Ishikawa (cell line): ENCODE results near the gene RPL15.

ENCODE experiments used
- CEBPB ChIP-seq: IDR thresholded peaks from 2 replicates; pipeline ENCODE4 v1.6.1; 2012
- EGR1 ChIP-seq: IDR thresholded peaks from 2 replicates; pipeline ENCODE4 v1.6.1; 2012
- FOXM1 ChIP-seq: IDR thresholded peaks from 2 replicates; pipeline ENCODE4 v1.6.1; 2012; ENCODE audit warnings: low read depth, borderline replicate concordance
- NFIC ChIP-seq: IDR thresholded peaks from 2 replicates; pipeline ENCODE4 v1.6.1; 2012
- RAD21 ChIP-seq: IDR thresholded peaks from 2 replicates; pipeline ENCODE4 v1.6.1; 2012; ENCODE audit warnings: low read depth
- TAF1 ChIP-seq: IDR thresholded peaks from 2 replicates; pipeline ENCODE4 v1.6.1; 2012; ENCODE audit warnings: low read depth, mild to moderate bottlenecking
- TCF12 ChIP-seq: IDR thresholded peaks from 2 replicates; pipeline ENCODE4 v1.6.1; 2012; ENCODE audit warnings: low read depth
- TEAD4 ChIP-seq: IDR thresholded peaks from 2 replicates; pipeline ENCODE4 v1.6.1; 2012
- ZBTB7A ChIP-seq: IDR thresholded peaks from 2 replicates; pipeline ENCODE4 v1.6.1; 2012; ENCODE audit warnings: low read depth
- TF ChIP-seq, protein P1 (sequence below): IDR thresholded peaks from 2 replicates; pipeline ENCODE4 v1.6.1; 2012; ENCODE audit warnings: low read depth, mild to moderate bottlenecking
- TF ChIP-seq, protein P2 (sequence below): IDR thresholded peaks from 2 replicates; pipeline ENCODE4 v1.6.1; 2012
- TF ChIP-seq, protein P3 (sequence below): IDR thresholded peaks from 2 replicates; pipeline ENCODE4 v1.6.1; 2012

DNA sequence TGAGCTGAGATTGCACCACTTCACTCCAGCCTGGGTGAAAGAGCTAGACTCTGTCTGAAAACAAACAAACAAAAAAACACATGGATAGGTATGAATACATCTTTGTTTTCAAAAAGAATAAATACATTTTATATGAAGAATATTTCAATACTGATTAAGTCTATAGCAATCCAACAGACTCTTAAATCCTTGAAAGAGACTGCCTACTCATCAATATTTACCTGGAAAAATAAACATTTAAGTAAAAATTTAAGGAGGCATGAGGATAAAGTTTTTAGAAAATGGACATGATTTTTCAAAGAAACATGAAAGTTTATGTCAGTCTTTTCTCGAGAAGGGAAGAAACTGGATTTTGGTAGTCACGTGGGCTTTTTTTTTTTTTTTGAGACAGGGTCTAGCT is 5.5 kb upstream of the RPL15 start:
- TF ChIP-seq RAD21 (no peak), CEBPB (no peak), FOXM1 (no peak), NFIC (no peak), TEAD4 (no peak), ZBTB7A (no peak), EGR1 (no peak), TAF1 (no peak), TCF12 (no peak)
- TF ChIP-seq, protein P1, sequence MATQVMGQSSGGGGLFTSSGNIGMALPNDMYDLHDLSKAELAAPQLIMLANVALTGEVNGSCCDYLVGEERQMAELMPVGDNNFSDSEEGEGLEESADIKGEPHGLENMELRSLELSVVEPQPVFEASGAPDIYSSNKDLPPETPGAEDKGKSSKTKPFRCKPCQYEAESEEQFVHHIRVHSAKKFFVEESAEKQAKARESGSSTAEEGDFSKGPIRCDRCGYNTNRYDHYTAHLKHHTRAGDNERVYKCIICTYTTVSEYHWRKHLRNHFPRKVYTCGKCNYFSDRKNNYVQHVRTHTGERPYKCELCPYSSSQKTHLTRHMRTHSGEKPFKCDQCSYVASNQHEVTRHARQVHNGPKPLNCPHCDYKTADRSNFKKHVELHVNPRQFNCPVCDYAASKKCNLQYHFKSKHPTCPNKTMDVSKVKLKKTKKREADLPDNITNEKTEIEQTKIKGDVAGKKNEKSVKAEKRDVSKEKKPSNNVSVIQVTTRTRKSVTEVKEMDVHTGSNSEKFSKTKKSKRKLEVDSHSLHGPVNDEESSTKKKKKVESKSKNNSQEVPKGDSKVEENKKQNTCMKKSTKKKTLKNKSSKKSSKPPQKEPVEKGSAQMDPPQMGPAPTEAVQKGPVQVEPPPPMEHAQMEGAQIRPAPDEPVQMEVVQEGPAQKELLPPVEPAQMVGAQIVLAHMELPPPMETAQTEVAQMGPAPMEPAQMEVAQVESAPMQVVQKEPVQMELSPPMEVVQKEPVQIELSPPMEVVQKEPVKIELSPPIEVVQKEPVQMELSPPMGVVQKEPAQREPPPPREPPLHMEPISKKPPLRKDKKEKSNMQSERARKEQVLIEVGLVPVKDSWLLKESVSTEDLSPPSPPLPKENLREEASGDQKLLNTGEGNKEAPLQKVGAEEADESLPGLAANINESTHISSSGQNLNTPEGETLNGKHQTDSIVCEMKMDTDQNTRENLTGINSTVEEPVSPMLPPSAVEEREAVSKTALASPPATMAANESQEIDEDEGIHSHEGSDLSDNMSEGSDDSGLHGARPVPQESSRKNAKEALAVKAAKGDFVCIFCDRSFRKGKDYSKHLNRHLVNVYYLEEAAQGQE = no peak
- TF ChIP-seq, protein P2, sequence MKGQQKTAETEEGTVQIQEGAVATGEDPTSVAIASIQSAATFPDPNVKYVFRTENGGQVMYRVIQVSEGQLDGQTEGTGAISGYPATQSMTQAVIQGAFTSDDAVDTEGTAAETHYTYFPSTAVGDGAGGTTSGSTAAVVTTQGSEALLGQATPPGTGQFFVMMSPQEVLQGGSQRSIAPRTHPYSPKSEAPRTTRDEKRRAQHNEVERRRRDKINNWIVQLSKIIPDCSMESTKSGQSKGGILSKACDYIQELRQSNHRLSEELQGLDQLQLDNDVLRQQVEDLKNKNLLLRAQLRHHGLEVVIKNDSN = no peak
- TF ChIP-seq, protein P3, sequence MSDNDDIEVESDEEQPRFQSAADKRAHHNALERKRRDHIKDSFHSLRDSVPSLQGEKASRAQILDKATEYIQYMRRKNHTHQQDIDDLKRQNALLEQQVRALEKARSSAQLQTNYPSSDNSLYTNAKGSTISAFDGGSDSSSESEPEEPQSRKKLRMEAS = no peak
